Activated effector memory CD4-positive, alpha-beta T cell treated with anti-CD3 and anti-CD28 coated beads, Interleukin-2, amount 50 U/mL, for 16 hours (primary cell): Measurements from ENCODE around the gene SHROOM3.

Source experiments
- DNase-seq: peaks from one replicate; pipeline ENCODE4 v3.0.0-alpha.2; 2020

The SHROOM3 gene

DNA sequence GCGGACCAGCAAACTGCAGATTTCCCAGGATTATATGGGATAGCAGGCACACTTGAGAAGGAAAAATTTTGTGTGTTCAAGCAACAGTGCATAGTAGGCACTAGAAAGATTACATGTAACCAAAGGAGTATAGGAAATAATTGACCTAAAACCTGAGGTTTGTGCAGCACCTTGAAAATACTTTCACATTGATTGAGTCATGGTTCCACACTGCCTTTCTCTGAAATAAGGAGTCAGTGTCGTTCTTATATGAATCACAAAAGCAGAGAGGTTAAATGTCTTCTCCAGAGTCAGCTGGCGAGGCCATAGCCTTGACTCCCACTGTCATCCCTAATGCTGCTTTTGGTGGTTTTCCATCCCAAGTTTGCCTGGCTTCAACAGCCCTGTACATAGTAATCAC, 324.0 kb downstream of the SHROOM3 start:
- DNase-seq: no peak

DNA sequence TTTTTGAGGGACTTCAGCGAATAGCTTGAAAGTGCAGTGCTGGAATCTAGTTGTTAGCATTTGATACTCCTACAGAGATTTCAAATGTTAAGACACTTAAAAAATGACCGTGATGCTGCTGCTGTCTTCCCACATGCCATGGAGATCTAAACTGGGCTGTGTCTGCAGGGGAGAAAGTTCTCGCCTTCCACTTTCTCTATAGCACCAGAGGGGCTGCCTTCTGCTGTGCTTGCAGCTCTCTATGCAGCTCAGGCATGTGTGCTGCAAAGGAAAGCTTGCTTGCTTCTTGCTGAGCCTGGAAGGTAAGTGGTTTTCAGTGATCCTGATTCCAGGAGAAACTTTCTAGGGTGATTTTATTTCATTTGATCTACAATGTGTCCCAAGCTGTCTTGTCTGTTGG, 325.2 kb downstream of the SHROOM3 start:
- DNase-seq: no peak

DNA sequence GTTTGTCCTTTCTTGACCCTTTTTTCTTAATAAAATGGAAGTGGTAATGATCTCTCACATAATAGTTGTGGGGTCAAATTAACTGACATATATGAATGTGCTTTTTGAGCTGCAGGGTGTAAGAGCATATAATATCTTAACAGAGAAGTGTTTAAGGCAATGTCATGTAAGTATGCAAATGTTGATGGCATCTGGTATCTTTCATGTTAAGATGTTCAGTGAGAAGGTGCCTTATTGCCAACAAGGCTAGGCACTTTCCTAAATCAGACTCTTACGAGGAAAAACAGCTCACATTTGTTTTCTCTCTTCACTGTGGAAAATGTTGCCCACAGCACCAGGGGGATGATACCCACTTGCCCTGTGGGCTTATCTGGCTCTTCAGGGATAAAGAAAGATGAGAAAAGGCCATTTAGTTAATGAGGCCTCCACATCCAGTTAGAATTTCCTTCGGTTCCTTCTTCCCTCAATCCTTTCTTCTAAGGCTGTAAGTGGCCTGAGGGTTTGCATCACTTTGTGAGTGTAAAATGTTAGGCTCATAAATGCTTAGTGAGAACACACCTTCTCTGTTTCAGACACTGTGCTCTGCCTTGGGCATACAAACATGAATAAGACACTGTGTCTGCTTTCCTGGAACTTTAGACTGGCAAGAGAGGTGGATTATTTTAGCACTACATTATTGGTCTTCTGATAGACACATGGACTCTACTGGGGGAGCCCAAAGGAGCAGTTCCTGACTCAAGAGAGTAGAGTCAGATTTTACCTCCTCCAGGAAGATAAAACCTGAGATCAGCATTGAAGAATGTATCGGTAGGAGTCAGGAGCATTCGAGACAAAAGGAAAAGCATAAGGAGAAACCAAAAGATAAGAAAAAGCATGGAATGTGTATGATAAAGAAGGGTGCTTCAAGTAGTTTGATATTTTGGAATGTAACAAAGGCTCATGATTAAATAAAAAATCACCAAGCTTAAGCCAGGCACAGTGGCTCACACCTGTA, 327.4 kb downstream of the SHROOM3 start:
- no peak for DNase-seq

DNA sequence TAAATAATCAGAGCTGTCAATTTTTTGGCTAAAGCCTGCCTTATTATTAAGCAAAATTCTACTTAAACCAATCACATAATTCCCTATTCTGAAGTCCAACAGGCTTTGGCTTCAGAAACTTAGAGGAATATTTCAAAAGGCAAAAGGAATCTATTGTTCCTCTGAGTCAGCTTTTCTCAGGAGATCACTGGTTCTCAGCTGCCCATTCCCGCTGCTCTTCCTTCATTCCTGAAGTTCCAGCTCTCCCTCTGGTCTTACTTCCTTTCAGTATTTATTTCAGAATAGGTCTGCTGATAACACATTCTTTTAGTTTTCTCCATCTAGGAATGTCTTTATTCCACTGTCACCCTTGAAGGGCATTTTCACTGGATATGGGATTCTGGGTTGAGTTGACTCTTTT, 329.2 kb downstream of the SHROOM3 start:
- no peak for DNase-seq

DNA sequence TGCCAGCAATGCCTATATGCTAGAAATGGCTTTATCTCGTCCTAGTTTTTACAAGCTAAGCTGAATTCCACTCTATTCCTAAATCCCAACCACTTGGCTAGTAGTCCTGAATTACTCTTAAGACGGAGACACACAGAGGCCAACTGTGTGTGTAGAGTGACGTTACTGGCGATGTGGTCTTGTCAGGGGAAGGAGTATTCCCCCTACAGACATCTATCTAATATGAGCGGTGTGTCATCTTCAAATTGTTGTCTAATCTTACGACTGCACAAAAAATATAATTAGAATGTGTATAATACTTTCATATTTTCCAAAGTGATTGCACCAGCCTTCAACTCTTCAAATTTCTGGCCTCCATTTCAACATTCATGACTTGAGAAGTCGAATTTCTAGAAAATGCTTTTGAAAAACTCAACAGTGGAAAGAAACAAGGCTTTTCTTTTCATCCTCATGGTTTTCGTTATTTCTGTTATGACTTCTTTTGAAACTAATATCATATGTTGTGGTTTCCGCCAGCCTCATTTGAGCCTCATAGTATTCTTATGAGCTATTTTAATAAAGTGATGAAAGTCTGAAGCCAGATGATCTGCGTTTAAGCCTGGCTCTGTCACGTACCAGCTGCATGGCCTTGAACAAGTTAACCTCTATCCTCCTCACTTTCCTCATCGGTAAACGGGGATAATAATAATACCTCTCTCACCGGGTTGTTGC, 330.6 kb downstream of the SHROOM3 start:
- DNase-seq: no peak

DNA sequence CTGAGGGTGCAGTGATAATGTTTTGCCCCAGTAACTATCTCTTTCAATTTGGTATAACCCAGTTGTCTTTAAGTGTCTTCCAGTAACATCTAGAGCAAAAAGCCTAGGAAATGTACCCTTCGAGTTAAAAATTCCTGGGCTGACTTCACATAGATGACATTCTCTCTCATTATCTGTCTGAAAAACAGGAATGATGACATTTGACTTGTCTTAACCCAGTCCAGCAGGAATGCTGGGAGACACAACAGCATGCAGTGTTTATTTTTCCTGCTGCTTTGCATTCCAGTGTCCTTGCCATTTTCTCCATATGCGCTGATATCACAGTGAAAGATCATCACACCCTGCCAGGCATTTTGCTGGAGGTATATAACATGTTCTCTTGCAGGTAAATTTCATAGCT, 333.0 kb downstream of the SHROOM3 start:
- no peak for DNase-seq

DNA sequence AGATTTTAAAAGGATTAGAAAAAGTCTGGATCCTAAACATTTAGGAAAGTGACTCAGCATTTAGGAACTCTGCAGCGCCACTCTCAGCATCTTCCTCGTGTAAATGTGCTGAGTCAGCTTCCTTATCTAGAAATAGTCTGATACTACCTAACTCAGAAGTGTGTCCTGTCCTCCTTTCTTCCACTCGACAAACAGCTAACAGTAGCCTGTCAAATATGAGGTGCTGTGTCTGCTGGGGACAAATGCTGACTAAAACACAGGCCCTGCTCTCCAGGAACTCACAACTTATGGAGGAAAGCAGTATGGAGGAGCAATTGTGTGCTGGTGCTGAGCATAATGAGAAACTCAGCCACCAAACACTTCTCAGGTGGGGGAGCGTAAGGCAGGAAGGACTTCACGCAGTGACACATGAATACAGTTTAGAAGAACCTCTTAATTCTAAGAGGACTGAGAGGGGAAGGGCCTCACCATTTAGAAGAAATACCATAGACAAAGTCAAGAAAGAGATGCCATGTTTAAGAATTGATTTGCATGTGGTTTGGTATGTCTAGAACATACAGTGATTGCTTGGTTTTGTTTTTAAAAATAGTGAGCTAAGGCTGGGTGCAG, 337.6 kb downstream of the SHROOM3 start:
- no peak for DNase-seq

DNA sequence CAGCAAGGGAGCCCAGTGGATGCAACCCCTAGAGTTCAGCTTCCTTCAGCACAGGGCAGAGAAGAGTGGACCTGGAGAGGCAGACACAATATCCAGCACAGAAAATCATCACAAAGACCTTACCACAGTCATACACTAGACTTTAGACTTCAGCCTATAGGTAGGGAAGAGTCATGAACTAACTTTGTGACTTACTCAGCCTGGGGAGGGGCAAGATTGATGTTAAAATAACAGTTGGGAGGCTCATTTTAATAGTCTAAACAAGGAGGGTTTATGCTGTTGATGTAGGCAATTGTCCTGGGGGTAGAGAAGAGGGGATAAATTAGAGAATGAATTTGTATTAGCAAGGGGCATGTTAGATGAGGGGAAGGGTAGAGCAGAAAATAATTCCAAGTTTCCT, 338.7 kb downstream of the SHROOM3 start:
- no peak for DNase-seq

DNA sequence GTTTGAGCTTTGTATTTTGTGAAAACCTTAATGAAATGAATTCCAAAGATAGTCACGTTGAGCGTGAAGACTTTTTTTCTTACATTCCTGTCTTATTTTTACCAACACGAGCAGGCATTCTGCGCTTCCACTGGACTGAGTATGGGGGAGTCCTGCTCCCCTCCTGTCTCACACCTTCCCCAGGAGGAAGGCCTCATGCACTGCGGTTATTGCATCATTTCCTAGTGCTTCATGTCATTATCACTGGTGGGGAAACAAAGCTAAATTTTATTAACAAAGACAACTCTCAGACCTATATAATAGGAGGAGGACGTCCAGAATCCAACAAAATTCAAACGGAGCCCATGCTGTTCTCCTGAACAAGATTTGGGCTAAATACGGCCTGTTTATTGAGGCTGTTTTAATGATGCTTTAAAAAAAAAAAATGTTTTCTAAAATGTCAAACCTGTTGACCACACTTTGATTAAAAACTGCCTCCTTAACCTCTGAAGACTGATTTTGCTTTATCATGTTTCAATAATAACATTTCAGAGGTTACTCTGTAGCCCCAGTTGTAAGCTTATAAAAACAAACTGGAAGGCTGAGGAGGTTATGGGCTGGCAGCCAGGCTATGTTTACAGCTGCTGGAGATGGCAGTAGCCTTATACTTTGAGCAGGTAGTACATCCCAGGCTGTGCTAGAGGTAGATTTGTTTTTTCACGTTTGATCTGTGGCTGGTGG, 344.9 kb downstream of the SHROOM3 start:
- no peak for DNase-seq

DNA sequence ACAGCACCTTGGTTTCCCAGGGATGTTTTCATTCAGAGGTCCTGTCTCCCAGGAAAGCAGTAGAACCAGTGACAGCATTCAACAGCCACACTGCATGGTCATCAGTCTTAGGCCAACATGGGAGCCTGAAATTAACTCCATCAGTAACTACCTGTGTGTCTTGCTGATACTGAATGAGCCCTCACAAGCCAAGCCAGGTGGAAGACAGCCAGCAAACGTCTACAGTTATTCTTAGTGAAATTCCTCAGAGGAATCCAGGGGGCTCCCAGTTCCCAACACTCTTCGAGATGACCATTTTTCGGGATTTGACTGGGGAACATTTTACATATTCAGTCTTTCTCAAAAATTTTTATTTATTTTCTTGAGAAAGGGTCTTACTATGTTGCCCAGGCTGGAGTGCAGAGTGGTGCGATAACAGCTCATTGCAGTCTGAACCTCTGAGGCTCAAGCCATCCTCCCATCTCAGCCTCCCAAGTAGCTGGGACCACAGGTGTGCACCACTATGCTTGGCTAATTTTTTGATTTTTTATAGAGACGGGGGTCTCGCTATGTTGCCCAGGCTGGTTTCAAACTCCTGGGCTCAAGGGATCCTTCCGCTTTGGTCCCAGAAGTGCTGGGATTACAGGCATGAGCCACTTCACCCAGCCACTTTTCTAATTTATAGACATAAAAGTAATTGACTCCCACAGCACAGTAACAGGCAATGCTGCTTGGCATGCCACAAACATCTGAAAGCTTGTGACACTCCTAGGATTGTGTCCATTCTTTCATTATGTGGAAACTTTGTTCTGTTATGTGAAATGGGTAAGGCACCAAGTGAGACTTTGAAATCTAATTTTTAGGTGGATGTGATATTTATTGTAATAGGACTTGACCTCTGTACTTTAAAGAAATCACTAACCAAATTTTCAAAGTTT, 346.0 kb downstream of the SHROOM3 start:
- DNase-seq: no peak

DNA sequence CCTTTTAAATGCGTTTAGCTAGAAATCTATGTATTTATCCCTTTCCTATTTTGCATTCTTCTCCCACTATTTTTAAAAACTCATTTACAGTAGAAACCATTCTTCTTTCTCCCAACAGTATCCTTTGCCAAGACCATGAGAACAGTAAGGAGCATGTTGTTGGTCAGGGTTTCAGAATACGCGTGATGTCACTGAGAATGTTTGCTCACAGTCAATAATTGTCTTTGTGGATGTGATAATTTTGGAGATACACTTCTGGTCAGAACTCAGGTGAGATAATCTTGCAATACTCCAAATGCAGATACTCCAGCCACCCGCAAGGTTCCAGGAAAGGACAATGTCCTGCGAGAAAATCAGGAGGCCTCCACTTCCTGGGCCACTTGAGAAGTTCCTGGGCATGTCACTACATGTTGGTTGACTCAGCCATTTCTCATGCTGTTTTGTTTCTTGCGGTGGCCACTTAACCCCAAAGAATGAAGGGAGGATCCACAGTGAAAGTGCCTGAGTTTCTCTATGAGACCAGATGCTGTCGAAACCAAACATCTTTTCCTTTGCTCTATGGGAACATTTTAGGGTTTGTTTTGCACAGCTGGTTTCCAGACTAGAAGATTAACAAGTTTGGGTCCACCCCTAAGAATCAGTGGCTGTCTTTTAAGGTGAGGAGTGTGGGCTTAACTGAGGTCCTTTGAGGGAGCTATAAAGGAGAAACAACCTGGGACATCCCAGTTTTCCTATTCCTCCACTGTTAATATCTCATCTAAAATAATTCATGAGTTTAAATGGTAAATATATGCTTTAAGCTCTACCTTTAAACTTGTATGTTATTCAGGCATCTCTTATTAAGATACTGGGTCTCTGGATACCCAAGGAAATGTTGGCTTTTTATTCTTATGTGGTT, 346.9 kb downstream of the SHROOM3 start:
- DNase-seq: no peak

DNA sequence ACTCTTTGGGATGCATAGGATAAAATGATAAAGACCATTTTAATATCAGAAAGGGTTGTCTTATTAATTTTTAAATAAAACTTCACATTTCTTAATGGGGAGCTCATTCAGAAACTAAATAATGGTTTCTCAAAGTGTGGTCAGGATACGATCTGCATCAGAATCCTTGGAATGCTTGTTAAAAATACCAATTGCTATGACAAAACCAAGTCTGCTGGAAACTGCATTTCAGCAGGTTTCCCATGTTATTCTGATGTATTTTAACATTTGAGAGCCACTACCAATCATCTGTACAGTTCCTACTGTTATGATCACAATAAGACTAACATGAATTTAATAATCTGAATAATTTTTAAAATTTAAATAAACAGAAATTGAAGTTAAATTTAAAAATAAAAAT, 347.8 kb downstream of the SHROOM3 start:
- DNase-seq: no peak

DNA sequence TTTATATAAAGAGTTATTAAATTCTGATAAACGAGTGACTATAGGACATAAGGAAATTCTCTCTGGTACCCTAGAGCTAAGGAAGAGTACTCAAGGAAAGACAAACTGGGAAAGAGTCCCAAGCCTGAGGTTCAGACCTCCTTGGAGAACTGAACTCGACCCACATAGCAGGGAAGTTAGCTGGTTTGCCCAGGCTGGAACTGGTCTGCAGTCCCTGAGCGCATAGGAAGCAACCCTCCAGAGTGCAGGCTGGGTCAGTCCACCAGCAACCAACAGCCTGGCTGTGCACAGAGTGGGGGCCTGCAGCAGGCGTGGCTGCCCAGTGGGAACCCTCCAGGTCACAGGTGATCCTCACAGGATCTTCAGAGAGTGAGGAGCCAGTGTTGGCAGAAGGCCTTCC, 348.8 kb downstream of the SHROOM3 start:
- DNase-seq: no peak

DNA sequence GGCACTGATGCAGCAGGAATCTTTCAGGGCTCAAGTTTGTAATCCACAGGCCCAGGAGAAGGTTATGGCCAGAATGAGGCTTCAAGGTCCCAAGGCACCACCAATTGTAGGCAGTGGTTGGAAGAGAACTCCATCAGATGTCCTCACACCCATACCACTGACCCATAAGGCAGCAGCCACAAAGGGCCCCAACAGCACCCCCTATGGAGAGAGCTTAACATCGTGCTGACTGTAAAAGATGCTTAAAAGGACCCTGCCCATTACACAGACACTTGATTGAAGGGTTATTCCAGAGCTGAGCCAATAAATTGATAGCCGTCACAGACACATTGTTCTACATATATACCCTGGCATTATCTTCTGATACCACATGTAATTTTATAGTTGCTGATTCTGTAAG, 349.2 kb downstream of the SHROOM3 start:
- no peak for DNase-seq

DNA sequence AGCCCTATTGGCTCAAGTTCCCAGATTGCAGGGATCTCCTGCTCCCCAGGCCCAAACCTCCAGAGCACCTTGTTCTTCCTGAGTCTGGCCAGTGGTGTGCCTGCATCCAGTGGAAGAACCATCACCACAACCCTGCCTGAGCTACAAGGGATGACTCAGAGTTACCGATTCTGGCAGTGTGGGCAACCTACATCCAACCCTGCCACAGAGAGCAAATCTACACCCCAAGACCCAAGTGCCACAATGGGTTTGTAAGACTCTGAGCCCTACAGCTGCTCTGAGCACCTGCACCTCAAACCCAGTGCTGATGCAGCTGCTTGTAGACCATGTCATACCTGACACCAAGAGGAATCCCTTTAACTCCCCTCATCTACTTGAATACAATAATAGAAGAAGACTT, 352.9 kb downstream of the SHROOM3 start:
- no peak for DNase-seq

DNA sequence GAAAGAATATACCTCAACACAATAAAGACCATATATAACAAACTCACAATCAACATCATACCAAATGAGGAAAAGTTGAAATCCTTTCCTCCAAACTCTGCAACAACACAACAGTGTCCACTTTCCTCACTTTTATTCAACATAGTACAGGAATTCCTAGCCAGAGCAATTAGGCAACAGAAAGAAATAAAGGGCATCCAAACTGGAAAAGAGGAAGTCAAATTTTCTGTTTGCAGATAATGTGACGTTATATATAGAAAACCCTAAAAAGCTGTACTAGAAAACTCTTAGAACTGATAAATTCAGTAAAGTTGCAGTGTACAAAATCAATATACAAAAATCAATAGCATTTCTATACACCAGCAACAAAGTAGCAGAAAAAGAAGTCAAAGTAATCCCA, 355.3 kb downstream of the SHROOM3 start:
- DNase-seq: no peak

DNA sequence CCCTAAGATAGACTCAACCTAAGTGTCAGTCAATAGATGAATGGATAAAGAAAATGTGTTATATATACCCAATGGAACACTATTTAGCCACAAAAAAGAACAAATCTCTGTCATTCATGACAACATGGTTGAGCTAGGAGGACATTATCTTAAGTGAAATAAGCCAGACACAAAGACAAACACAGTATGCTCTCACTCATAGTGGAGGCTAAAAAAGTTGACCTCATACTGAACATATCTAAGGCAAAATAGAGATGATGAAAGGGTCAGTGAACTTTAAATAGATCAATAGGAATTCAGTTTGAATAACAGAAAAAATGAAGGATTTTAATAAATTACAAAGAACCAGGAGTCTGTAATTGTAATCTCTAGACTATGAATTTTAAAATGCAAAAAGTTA, 356.4 kb downstream of the SHROOM3 start:
- DNase-seq: no peak

DNA sequence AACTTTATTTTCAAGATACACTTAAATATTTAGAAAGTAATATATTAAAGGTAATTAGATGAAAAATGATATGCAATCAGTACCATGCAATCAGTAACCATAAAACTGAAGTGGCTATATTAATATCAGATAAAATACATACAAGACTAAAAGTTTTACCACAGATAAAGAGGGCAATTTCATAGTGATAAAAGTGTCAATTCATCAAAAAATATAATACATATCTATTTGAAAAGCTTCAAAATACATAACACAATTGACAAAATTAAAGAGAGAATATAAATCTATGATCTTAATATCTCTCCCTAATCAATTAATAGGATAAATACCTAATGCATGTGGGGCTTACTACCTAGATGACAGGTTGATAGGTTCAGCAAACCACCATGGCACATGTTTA, 357.4 kb downstream of the SHROOM3 start:
- no peak for DNase-seq

DNA sequence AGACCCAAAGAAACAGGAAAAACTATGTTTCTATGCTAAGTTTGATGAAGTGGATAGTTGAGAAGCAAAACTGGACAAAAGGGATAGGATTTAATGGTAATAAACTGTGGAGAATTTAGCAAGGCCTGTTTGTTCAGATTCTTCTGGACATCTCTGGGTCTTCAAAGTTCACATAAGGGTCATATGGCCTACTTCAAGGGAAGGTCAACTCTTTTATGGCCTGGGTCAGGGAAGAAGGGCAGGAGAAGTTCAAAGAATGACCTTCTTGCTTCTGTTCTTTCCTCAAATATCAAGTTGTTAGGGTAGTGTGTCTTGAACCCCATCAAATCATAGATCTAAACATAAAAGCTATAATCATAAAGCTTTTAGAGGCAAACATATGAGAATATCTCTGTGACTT, 360.2 kb downstream of the SHROOM3 start:
- DNase-seq: no peak

DNA sequence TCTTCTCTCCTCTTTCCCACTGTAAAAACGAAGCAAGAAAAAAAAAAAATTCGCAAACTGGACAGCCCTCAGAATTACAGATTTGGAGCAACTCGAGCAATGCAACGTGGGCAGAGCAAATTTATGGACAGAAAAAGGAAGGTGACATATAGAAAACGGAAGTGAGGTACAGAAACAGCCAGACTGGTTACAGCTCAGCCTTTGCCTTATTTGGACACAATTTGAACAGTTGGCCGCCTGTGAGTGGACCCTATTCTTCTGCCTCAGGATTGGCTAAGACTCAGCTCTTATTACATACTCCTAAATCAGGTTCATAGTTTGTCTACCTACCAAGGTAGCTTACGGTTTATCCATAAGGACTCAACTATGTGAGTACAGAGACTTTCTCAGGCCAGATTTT, 364.1 kb downstream of the SHROOM3 start:
- no peak for DNase-seq

DNA sequence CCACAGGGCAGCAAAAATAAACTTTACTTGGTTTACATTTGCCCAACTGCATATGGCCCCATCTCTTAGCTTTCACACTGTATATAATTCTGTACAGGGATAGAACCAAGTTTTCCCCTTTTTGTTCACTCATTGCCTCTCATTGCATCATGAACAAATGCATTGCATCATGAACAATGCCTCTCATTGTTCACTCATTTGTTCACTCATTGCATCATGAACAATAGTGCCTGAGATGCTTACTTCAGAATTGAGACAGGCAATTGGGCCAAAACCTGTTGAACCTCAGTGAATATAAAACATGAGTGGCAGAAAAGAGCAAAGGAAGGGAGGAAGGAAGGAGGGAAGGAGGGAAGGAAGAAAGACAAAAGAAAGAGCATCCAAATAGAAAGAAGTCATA, 364.7 kb downstream of the SHROOM3 start:
- DNase-seq: no peak
